HG03064 (cell line): Measurements from ENCODE around the gene DBT.
"Not testable (repeated sequence)": the region's sequence is repeated elsewhere in the genome, so short reads cannot be mapped to it uniquely, and the experiment has no call there.

Source experiments
- ATAC-seq: cut with Tn5 transposase; IDR thresholded peaks from one replicate; pipeline ENCODE4 v1.9.1; 2021; ENCODE audit warnings: low read depth; ENCODE audit not compliant: unreplicated experiment

The DBT gene

GRCh38 chr1:100202703-100203102 is 46.9 kb downstream of the DBT start:
- not testable (repeated sequence) for ATAC-seq

- not testable (repeated sequence) for ATAC-seq
These were observed 49.6 kb downstream of the DBT start for GRCh38 chr1:100200060-100200459.

GRCh38 chr1:100198596-100198995 is 51.0 kb downstream of the DBT start:
- ATAC-seq = no peak

GRCh38 chr1:100188617-100189016 is 61.0 kb downstream of the DBT start:
- ATAC-seq = no peak

- ATAC-seq = no peak
These were observed 61.7 kb downstream of the DBT start for GRCh38 chr1:100187912-100188311.

GRCh38 chr1:100184536-100184935 is 65.1 kb downstream of the DBT start:
- peak; percentile 79 for ATAC-seq

- ATAC-seq = no peak
These were observed 66.3 kb downstream of the DBT start for GRCh38 chr1:100183370-100183769.

GRCh38 chr1:100178091-100178490 is 71.5 kb downstream of the DBT start, which contains the start of gene LRRC39:
Gene LRRC39, minus strand, starts transcription at chr1:100178256. Its CDS starts 9,740 bp downstream, at chr1:100168516.
- no peak for ATAC-seq

GRCh38 chr1:100177295-100178041 is 72.2 kb downstream of the DBT start:
- no peak for ATAC-seq

GRCh38 chr1:100168051-100168450 is 81.6 kb downstream of the DBT start:
- no peak for ATAC-seq

GRCh38 chr1:100164702-100165101 is 84.9 kb downstream of the DBT start:
- no peak for ATAC-seq

GRCh38 chr1:100164216-100164615 is 85.4 kb downstream of the DBT start:
- ATAC-seq = no peak

- no peak for ATAC-seq
These were observed 86.8 kb downstream of the DBT start for GRCh38 chr1:100162881-100163280.

GRCh38 chr1:100152271-100152670 is 97.4 kb downstream of the DBT start:
- ATAC-seq = no peak

GRCh38 chr1:100151679-100152078 is 98.0 kb downstream of the DBT start:
- no peak for ATAC-seq

GRCh38 chr1:100147875-100148274 is 101.8 kb downstream of the DBT start:
- ATAC-seq = no peak

- ATAC-seq = no peak
These were observed 102.7 kb downstream of the DBT start for GRCh38 chr1:100146958-100147357.

GRCh38 chr1:100145116-100145515 is 104.5 kb downstream of the DBT start:
- no peak for ATAC-seq

- no peak for ATAC-seq
These were observed 107.3 kb downstream of the DBT start for GRCh38 chr1:100142343-100142742.

- ATAC-seq = no peak
These were observed 108.4 kb downstream of the DBT start for GRCh38 chr1:100141192-100141591.

GRCh38 chr1:100137602-100138001 is 112.0 kb downstream of the DBT start:
- ATAC-seq = no peak
